ENCODE data around the gene MAP2K1. TPM values are rescaled to one million over a fixed set of nuclear protein-coding genes. Genes with fewer than 3 reads are reported as not detected.

Gene MAP2K1
- polyA plus RNA-seq, 1 of the 3 experiments (the other 2 are of a cell fraction) = 21.8 TPM

DNA sequence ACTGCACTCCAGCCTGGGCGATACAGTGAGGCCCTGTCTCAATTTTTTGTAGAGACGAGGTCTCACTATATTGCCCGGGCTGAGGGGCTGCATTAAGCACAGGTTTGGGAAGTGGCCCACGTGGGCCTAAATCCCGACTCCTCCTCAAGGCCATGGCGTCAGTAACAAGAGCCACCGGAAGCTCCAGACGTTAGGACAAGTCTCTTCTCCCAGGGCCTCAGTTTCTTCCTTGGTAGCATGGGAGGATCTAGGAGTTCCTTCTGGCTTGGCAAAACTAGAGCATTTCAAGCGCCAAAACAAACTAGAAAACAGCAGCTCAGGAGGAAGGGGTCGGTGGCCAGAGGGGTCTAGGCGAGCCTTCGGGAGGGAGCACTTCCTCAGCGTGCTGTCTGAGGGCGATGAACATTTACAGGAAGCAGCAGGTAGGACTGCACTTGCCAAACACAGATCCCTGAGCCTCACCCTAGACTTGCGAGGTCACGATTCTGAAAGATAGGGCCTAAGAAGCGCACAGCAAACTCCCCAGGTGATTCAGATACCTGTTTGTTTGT, 110.3 kb downstream of the MAP2K1 start:
- peaks cover 43% of the 10 kb centered on the region for H3K79me2 ChIP-seq (ENCODE audit: insufficient read depth)
- 15% methylated on average over 17 of the region's 17 CpGs for WGBS (ENCODE audit: low lambda C conversion rate)
- H3K36me3 ChIP-seq (replicated peaks in 1 of 2; ENCODE audit: control insufficient read depth in 1 of 2, insufficient read depth in 2 of 2, low read length in 1 of 2) = peaks cover 66 to 76% of the 10 kb centered on the region in 2 experiments
- H3K9ac ChIP-seq = peak overlapping the region; percentile 84
- H3K4me2 ChIP-seq = peak overlapping the region; percentile 95
- H3K4me3 ChIP-seq (ENCODE audit: low read depth in 2 of 2, low read length in 1 of 2) = peak overlapping the region; percentile 91 to 97
- CTCF ChIA-PET = interaction anchor here (0.6 to 5.7 kb wide), 28 partner anchors 8 to 627 kb away, joined by 3 to 51 read pairs (median 4); partner anchors contain the start of genes DIS3L, MAP2K1, RPL4 and TIPIN
- no peak for DNase-seq
- peak overlapping the region; percentile 65 to 66 for H3K27ac ChIP-seq (ENCODE audit: low read depth in 2 of 2, low read length in 1 of 2)
- peaks cover 41% of the 10 kb centered on the region for H4K20me1 ChIP-seq (ENCODE audit: insufficient read depth)
- H3K4me1 ChIP-seq (ENCODE audit: control insufficient read depth in 1 of 2, insufficient read depth in 2 of 2, low read depth in 1 of 2, low read length in 1 of 2) = peaks cover 0 to 10% of the 10 kb centered on the region in 2 experiments; a peak in 2 of 4 replicates
- POLR2A ChIA-PET = interaction anchor here (1.3 to 3.7 kb wide), 4 partner anchors 9 to 110 kb away, joined by 3 to 21 read pairs (median 5); partner anchors contain the start of gene MAP2K1
- H3K9me2 ChIP-seq = no peaks in the 10 kb centered on the region
- H3F3A ChIP-seq (replicated peaks; ENCODE audit: insufficient read depth) = peaks cover 47% of the 10 kb centered on the region
- TF ChIP-seq GABPA (IDR thresholded peaks at IDR 0.05; ENCODE audit: low read depth) = no peak
- TF ChIP-seq ELF1 (IDR thresholded peaks at IDR 0.05) = no peak
- no peak for TF ChIP-seq RAD21 (IDR thresholded peaks at IDR 0.05; ENCODE audit: low read length)
- TF ChIP-seq, protein P1, sequence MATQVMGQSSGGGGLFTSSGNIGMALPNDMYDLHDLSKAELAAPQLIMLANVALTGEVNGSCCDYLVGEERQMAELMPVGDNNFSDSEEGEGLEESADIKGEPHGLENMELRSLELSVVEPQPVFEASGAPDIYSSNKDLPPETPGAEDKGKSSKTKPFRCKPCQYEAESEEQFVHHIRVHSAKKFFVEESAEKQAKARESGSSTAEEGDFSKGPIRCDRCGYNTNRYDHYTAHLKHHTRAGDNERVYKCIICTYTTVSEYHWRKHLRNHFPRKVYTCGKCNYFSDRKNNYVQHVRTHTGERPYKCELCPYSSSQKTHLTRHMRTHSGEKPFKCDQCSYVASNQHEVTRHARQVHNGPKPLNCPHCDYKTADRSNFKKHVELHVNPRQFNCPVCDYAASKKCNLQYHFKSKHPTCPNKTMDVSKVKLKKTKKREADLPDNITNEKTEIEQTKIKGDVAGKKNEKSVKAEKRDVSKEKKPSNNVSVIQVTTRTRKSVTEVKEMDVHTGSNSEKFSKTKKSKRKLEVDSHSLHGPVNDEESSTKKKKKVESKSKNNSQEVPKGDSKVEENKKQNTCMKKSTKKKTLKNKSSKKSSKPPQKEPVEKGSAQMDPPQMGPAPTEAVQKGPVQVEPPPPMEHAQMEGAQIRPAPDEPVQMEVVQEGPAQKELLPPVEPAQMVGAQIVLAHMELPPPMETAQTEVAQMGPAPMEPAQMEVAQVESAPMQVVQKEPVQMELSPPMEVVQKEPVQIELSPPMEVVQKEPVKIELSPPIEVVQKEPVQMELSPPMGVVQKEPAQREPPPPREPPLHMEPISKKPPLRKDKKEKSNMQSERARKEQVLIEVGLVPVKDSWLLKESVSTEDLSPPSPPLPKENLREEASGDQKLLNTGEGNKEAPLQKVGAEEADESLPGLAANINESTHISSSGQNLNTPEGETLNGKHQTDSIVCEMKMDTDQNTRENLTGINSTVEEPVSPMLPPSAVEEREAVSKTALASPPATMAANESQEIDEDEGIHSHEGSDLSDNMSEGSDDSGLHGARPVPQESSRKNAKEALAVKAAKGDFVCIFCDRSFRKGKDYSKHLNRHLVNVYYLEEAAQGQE (IDR thresholded peaks at IDR 0.05; ENCODE audit: low read depth, low read length) = no peak
- no peak for TF ChIP-seq MAX (IDR thresholded peaks at IDR 0.05; ENCODE audit: low read depth)
- TF ChIP-seq CHD2 (IDR thresholded peaks at IDR 0.05; ENCODE audit: low read length, partially characterized antibody) = no peak
- no peak for TF ChIP-seq ZBTB33 (IDR thresholded peaks at IDR 0.05; ENCODE audit: borderline replicate concordance, low read depth)
- TF ChIP-seq POLR2AphosphoS5 (IDR thresholded peaks at IDR 0.05; ENCODE audit: low read depth, low read length) = no peak
- no peak for TF ChIP-seq NFIC (IDR thresholded peaks at IDR 0.05; ENCODE audit: borderline replicate concordance)
- no peak for TF ChIP-seq PBX3 (IDR thresholded peaks at IDR 0.05)
- peak overlapping the region; percentile 88 for H2AFZ ChIP-seq (ENCODE audit: low read depth)
- no peaks in the 10 kb centered on the region for H3K27me3 ChIP-seq (ENCODE audit: insufficient read depth)
- H3K9me3 ChIP-seq = no peaks in the 10 kb centered on the region

Data from SK-N-SH (cell line).